PC-3 (cell line): ENCODE data around the gene OCA2. TPM values are rescaled to one million over a fixed set of nuclear protein-coding genes. Genes with fewer than 3 reads are reported as not detected.

ENCODE experiments used
- ATAC-seq: fragments of 200-7000 bp; cut with Tn5 transposase; 2 replicates; pipeline ENCODE4 v1.9.1; 2020; ENCODE audit warnings: mild to moderate bottlenecking, moderate library complexity
- BruUV-seq: library from RNA; stranded (reverse); fragments of 400-500 nt; replicated peaks from 2 replicates; lab custom pipeline; 2021; lab: Mats Ljungman, UMichigan
- CTCF ChIA-PET: fragments of 300-600 bp; sonication (Branson Sonifier 250); formaldehyde crosslinking; loops from one replicate; lab custom pipeline; 2022; ENCODE audit warnings: antibody characterized with exemption; lab: Charles Lee
- POLR2A ChIA-PET: fragments of 300-600 bp; sonication (Branson Sonifier 250); formaldehyde crosslinking; loops from one replicate; lab custom pipeline; 2022; ENCODE audit warnings: antibody characterized with exemption; ENCODE audit not compliant: unreplicated experiment; lab: Charles Lee
- DNase-seq: peaks from one replicate; pipeline ENCODE4 v3.0.0-alpha.2; 2015
- H2AFZ ChIP-seq: fragments of 300-600 bp; sonication (generic); 2 replicates; pipeline ENCODE4 v1.6.0; 2016; ENCODE audit warnings: antibody characterized with exemption, low read length
- H3F3A ChIP-seq: fragments of 300-600 bp; sonication (generic); one replicate; pipeline ENCODE4 v1.6.0; 2017; ENCODE audit warnings: antibody characterized with exemption, low read length, control low read depth, mild to moderate bottlenecking; ENCODE audit not compliant: unreplicated experiment
- H3K27ac ChIP-seq: fragments of 300-600 bp; sonication (generic); 2 replicates; pipeline ENCODE4 v1.5.1; 2016; ENCODE audit warnings: mild to moderate bottlenecking, low read length
- H3K27me3 ChIP-seq: fragments of 300-600 bp; sonication (generic); 2 replicates; pipeline ENCODE4 v1.6.1; 2016; ENCODE audit warnings: low read length, mixed read lengths
- H3K36me3 ChIP-seq: fragments of 300-600 bp; sonication (generic); 2 replicates; pipeline ENCODE4 v1.6.1; 2016; ENCODE audit warnings: low read depth, mixed run types, low read length, mixed read lengths
- H3K4me1 ChIP-seq: fragments of 300-600 bp; sonication (generic); 2 replicates; pipeline ENCODE4 v1.5.1; 2016; ENCODE audit warnings: low read length; ENCODE audit not compliant: insufficient read depth
- H3K4me2 ChIP-seq: fragments of 300-600 bp; sonication (generic); 2 replicates; pipeline ENCODE4 v1.6.0; 2016; ENCODE audit warnings: low read length
- H3K4me3 ChIP-seq: fragments of 300-600 bp; sonication (generic); 2 replicates; pipeline ENCODE4 v1.5.1; 2016; ENCODE audit warnings: mild to moderate bottlenecking, low read length, mixed read lengths
- H3K79me2 ChIP-seq: fragments of 300-600 bp; sonication (generic); 2 replicates; pipeline ENCODE4 v1.6.1; 2017; ENCODE audit warnings: low read length, mixed read lengths
- H3K9ac ChIP-seq: fragments of 300-600 bp; sonication (generic); 2 replicates; pipeline ENCODE4 v1.6.0; 2016; ENCODE audit warnings: mild to moderate bottlenecking, low read length
- H3K9me2 ChIP-seq: fragments of 300-600 bp; sonication (generic); replicated peaks from 2 replicates; pipeline ENCODE4 v1.6.1; 2016; ENCODE audit warnings: mixed run types, low read length, mixed read lengths
- H3K9me3 ChIP-seq: fragments of 300-600 bp; sonication (generic); 2 replicates; pipeline ENCODE4 v1.6.1; 2016; ENCODE audit warnings: low read length, mixed read lengths
- H4K20me1 ChIP-seq: fragments of 300-600 bp; sonication (generic); 2 replicates; pipeline ENCODE4 v1.6.1; 2016; ENCODE audit warnings: low read length, mixed read lengths
- CTCF ChIP-seq: fragments of 300-600 bp; sonication (generic); conservative IDR thresholded peaks from 2 replicates; pipeline ENCODE4 v1.5.1; 2017; ENCODE audit warnings: antibody characterized with exemption, low read depth, mild to moderate bottlenecking, low read length
- EZH2 ChIP-seq: fragments of 300-600 bp; sonication (generic); IDR thresholded peaks from one replicate; pipeline ENCODE4 v1.6.1; 2017; ENCODE audit warnings: antibody characterized with exemption, mild to moderate bottlenecking, low read length; ENCODE audit not compliant: unreplicated experiment
- EZH2phosphoT487 ChIP-seq: fragments of 300-600 bp; sonication (generic); IDR thresholded peaks from 2 replicates; pipeline ENCODE4 v1.6.1; 2018; ENCODE audit warnings: mild to moderate bottlenecking, antibody characterized with exemption, low read length, borderline replicate concordance
- intact Hi-C: fragments of 100-400 bp; cut with micrococcal nuclease; formaldehyde crosslinking; loops from 2 replicates; pipeline ENCODE4 v1.9.0; 2023
- total RNA-seq: library from RNA; depleted of rRNA; stranded (reverse); fragments of >200 nt; gene quantifications from 2 replicates; pipeline ENCODE4 v1.2.3, GENCODE V29; 2014

The OCA2 gene
- total RNA-seq, 1 experiment from 2014 or later = not detected

GRCh38 chr15:28019594-28020309 is 79.4 kb downstream of the OCA2 start:
- CTCF ChIA-PET = no interaction called here
- H3K27ac ChIP-seq = no peak overlapping the region

GRCh38 chr15:28018291-28019044 is 80.6 kb downstream of the OCA2 start:
- intact Hi-C loops = no loop called here
- BruUV-seq = no TSS peak
- no peaks in the 10 kb centered on the region for H3K27me3 ChIP-seq
- H3K4me1 ChIP-seq = no peaks in the 10 kb centered on the region
- no peak overlapping the region for H3K4me2 ChIP-seq
- TF ChIP-seq EZH2phosphoT487 = no peak
- TF ChIP-seq EZH2 = no peak
- TF ChIP-seq CTCF = no peak
- H2AFZ ChIP-seq = no peak overlapping the region
- DNase-seq = no peak
- POLR2A ChIA-PET = no interaction called here
- CTCF ChIA-PET = no interaction called here
- H4K20me1 ChIP-seq = no peaks in the 10 kb centered on the region
- no peaks in the 10 kb centered on the region for H3K9me2 ChIP-seq
- H3K27ac ChIP-seq = no peak overlapping the region
- ATAC-seq = no peak
- H3K9ac ChIP-seq = no peak overlapping the region
- no peaks in the 10 kb centered on the region for H3F3A ChIP-seq
- H3K4me3 ChIP-seq = no peak overlapping the region
- no peaks in the 10 kb centered on the region for H3K79me2 ChIP-seq
- H3K9me3 ChIP-seq = no peaks in the 10 kb centered on the region
- no peaks in the 10 kb centered on the region for H3K36me3 ChIP-seq

More at GRCh38 chr15:28019594-28020309, 79.4 kb downstream of the OCA2 start:
- no peaks in the 10 kb centered on the region for H4K20me1 ChIP-seq
- no peak overlapping the region for H3K9ac ChIP-seq
- no peak overlapping the region for H3K4me3 ChIP-seq
- BruUV-seq = no TSS peak
- no peak for ATAC-seq
- H3K9me3 ChIP-seq = no peaks in the 10 kb centered on the region
- DNase-seq = no peak
- intact Hi-C loops = no loop called here
- no peaks in the 10 kb centered on the region for H3K36me3 ChIP-seq
- TF ChIP-seq CTCF (no peak), EZH2 (no peak), EZH2phosphoT487 (no peak)
- no peaks in the 10 kb centered on the region for H3K79me2 ChIP-seq
- no peaks in the 10 kb centered on the region for H3F3A ChIP-seq
- no peaks in the 10 kb centered on the region for H3K4me1 ChIP-seq
- H2AFZ ChIP-seq = no peak overlapping the region
- POLR2A ChIA-PET = no interaction called here
- H3K9me2 ChIP-seq = no peaks in the 10 kb centered on the region
- H3K4me2 ChIP-seq = no peak overlapping the region
- H3K27me3 ChIP-seq = no peaks in the 10 kb centered on the region
